HG03469 (cell line): ENCODE measurements around the gene CD38.
"Not testable (repeated sequence)": the region's sequence is repeated elsewhere in the genome, so short reads cannot be mapped to it uniquely, and the experiment has no call there.

Experiments used
- ATAC-seq: cut with Tn5 transposase; IDR thresholded peaks from one replicate; pipeline ENCODE4 v1.9.1; 2021; ENCODE audit warnings: mild to moderate bottlenecking, moderate library complexity, moderate number of reproducible peaks; ENCODE audit not compliant: unreplicated experiment

CD38 gene

DNA sequence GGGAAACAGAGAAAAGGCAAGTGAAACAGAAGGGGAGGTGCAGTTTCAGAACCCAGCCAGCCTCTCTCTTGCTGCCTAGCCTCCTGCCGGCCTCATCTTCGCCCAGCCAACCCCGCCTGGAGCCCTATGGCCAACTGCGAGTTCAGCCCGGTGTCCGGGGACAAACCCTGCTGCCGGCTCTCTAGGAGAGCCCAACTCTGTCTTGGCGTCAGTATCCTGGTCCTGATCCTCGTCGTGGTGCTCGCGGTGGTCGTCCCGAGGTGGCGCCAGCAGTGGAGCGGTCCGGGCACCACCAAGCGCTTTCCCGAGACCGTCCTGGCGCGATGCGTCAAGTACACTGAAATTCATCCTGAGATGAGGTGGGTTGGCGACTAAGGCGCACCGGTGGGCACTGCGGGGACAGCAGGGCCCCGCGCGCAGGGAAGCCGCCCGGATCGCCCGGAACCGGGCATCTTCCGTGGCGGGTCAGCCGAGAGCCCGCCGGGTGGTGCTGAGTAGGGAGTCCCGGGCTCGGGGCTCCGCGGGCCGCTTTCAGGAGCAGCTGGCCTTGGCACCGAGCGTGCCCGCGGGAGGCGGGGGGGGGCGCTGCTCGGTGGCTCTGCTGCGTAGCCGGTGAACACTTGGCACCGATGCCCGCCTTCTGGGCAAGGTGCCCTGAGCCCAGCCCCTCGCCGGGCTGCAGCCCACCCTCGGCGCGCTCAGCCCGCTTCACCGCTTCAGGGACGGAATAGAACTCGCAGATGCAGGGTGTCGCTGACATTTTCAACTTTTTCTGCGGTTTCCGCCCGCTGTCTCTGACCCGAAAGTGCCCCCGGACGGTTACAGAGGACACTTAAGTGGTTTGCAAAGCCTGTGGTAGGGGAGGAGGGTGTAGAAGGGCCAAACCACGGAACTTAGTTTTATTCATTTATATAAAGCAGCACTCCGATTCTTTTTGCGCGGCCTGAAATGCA, at the start of gene CD38:
CD38 (plus strand) TSS at position 40 of the 953 bp plus-strand sequence; CDS start at position 127, 87 bp downstream.
- peak; percentile 45 for ATAC-seq

DNA sequence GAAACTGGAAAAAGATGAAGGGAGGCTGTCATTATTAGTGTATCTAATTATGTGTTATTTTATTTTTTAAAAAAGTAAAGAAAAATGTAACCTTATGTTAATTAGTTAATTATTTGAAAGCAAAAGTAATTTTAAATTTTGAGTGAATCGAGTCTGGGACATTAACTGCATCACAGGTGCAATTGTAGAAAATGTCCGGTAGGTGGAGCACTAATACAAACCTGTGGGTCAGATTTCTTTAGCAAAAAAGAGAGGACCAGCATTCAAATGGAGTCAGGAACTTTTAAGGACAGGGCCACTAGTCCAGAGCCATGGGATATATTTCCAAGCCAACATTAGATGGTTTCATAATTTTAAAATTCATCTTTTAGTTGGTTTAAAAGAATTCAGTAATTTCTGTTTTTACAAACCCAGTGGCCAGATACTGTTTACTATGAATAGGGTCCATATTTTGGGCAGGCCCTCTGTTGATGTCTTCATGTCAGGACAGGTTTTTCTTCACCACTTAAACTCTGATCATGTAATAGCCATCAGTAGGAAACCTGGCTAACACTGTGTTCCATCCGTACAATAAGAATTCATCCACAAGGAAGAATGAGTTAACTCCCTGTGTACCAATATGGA, 48.1 kb upstream of the CD38 start:
- ATAC-seq: peak; percentile 46

DNA sequence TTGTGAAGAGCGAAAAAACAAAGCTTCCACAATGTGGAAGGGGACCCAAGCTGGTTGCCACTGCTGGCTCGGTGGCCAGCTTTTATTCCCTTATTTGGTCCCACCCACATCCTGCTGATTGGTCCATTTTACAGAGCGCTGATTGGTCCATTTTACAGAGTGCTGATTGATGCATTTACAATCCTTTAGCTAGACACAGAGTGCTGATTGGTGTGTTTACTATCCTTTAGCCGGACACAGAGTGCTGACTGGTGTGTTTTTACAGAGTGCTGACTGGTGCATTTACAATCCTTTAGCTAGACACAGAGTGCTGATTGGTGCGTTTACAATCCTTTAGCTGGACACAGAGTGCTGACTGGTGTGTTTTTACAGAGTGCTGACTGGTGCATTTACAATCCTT, 45.1 kb upstream of the CD38 start:
- not testable (repeated sequence) for ATAC-seq

DNA sequence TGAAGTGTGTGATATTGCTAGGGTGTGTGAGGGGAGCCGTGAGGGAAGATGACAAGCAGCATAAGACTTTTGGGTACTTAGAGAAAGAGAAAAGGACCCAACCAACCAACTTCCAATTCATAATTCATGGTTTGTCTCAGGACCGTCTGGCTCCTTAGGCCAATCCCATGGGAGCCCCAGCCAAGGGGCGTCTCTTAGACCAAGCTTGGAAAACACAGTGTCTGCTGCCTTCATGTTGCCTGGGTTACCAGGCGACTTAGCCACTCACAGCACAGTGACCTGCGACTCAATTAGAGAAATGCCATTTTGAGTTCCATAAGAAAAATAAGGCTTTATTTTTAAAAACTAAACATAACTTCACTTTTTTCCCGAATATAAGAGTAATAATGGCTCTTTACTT, 42.6 kb upstream of the CD38 start:
- ATAC-seq: no peak

DNA sequence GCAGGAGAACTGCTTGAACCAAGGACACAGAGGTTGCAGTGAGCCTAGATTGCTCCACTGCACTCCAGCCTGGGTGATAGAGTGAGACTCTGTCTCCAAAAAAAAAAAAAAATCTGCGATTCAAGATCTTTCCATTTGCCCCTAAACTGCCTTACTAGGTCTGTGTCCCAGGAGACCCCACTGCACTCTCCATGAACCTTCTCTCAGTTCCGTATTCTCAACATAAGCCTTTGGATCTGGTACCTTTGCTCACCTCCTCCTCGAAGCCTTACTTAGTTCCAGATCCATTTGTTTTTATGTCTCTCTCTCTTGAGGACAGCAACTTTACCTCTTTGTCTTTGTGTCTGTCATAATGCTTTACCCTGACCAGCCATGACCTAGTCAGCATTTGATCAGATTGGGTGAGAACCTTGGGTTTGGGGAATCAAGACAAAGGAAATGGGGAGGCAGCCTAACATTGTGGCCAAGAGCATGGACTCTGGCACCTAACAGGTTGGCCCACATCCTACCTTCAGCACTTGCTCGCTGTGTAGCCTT, 41.5 kb upstream of the CD38 start:
- no peak for ATAC-seq

DNA sequence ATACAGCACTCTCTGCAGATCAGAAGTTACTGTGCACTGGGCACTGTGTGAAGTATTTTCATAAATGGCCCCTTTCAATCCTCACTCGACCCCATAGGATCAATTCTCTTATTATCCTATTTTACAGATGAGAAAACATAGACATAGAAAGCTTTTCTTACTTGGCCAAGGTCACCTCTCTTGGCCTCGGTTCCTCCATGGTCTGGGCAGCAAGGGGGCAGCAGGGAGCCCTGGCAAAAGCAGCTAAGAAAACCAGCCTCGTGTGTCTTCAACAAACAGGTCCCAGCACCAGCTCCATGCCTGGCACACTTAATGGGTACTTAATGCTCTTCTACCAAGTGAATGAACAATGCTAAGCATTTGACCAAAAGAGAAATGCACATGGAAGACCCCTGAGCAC, 40.9 kb upstream of the CD38 start:
- no peak for ATAC-seq

DNA sequence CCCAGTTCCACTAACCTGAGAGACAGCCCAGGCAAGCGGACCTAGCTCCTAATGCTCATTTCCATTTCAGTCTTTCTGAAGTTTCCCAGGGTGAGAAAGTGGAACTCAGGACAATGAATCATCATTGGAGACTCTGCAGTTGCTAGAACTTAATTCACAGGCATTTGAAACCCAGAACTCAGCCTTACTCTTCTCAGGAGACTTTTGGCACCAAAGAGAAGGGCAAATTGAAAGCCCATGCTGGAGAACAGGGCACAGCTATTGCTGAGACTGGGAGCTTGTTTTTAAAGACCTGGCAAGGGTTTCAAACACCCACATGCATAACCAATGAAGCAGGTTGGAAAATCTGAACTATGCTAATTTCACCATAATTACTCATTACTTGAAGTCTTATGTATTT, 39.3 kb upstream of the CD38 start:
- ATAC-seq: no peak

DNA sequence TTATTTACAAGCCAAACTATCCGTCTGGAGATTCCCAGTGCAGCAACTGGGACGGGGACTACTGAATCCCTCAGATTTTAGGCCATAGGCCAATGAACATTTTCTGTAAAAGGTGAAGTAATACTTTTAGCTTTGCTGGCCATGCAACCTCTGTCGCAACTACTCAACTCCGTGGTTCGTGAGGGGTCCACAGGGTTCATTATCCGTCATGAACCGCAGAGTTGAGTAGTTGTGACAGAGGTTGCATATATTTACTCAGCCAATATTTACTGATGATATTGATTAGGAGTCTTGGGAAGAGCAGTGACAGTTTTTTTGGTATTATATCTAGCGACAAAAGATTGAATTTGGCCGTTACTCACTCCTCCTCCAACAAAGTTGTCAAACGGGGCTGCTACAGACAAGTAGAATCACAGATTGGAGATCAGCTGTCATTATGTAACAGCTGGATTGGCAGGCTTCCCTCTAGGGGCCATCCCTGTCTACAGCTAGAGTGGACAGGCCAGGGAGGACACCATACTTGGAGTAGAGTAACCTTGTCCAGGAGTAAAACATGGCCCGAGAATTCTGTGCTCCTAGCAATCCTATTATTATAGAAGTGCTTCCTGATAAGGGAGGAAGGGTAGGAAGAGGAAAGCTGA, 37.2 kb upstream of the CD38 start:
- no peak for ATAC-seq

DNA sequence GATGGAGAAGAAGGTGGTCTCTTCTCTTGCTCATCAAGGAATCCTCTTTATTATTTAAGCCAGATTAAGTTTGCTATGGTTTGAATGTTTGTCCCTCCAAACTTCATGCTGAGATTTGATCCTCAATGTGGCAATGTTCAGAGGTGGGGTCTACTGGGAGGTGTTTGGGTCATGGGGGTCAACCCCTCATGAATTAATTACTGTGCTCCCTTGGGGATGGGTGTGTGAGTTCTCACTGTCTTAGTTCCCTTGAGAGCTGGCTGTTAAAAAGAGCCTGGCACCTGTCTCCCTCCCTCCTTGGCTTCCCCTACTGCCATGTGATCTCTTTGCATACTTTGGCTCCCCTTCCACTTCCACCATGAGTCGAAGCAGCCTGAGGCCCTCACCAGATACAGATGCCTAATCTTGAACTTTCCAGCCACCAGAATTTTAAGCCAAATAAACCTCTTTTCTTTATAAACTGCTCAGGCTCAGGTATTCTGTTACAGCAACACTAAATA, 36.0 kb upstream of the CD38 start:
- ATAC-seq: no peak

DNA sequence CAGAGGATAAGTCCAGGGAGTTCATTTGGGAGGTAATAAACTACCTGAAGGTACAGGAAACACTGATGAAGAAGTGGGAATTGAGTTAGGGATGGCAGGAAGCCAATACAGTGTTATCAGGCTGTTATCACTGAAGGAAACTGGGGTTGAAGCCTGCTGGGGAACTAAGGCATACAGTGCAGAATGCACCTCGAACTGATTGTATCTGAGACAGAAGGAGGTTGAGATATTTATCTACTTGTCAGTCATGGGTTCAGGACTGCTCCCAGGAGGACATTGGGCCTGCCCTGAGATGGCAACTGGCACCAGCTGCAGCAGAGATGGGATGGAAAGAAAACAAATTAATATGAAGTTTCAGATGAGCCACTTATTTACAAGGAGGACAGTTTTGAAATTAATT, 35.5 kb upstream of the CD38 start:
- ATAC-seq: no peak

DNA sequence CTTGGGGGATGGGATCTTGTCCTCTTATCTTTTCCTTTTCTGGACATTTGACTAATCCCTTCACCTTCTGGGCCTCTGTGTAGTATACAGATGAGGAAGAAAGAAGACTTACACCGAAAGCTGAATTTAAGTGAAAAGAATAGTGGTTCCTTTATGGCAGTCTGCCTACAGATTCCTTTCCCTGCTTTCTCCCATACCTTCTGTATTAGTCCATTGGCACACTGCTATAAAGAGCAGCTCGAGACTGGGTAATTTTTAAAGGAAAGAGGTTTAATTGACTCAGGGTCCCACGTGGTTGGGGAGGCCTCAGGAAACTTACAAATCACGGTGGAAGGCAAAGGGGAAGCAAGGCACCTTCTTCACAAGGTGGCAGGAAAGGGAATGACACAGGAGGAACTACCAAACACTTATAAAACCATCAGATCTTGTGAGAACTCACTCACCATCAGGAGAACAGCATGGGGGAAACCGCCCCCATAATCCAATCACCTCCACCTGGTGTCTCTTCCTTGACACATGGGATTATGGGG, 34.0 kb upstream of the CD38 start:
- no peak for ATAC-seq

DNA sequence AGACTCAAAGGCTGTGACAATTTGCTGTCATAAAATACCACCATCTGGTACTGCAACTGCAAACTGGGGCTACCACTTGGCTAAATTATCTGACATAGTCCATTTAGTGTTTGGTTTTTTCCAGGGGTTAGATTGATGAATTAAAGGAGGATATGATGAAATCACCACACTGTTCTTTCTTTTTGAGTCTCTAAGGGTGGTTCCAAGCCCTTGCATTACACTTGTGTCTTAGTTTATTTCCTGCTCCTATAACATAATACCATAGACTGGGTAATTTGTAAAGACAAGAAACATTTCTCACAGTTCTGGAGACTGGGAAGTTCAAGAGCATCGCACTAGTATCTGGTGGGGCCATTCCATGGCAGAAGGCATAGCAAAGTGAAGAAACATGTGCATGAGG, 32.0 kb upstream of the CD38 start:
- ATAC-seq: no peak

DNA sequence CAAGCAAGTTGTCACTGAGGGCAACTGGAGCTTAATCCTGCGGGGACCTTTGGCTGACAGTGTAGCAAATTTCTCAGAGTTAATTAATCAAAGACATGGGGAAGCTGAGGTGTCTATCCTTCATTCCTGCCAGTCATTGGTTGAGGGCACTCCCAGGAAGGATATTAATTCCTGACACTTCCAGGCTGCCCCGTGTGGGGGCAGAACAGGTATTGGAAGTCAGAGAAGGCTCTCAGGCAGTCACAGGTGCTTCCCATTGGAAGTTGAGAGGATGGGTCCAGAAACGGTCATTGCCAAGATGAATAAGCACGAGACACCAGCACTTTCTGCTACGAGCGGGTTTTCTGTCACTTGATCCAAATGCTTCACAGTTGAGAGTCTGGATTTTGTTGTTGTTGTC, 29.1 kb upstream of the CD38 start:
- no peak for ATAC-seq

DNA sequence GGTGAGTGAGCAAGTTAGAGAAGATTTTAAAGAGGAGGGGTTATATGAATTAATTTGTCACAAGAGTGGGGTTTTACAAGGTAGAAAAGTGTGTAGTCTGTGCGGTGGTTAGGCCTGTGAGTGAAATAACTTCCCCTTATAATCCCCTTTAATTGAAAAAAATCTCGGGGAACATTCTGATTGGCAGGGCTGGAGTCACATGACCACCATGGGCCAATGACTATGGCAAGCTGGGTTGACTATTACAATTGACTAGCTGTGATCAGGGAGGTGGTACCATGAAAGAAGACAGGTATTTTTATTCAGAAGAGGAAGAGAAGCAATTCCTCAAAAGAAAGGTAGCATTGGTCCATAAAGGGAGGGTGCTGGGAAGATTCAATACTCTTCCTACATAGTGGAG, 27.0 kb upstream of the CD38 start:
- ATAC-seq: no peak

DNA sequence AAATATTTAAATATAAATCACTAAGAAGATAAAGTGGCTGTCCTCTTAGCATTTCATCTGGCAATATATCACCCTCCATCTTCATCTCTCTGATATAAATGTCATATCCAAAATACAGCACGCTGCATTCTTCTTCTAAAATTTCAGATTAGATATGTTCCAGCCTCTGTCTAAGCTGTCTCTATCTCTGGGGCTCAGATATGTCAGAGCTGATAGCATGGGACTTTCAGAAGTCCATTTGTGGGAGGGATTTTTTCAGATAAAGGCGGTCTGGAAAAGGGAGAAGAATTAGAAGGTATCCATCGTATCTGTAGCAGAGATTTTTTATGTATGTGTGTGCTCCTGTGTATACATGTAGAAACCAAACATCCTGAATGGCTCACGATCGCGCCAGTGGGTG, 25.0 kb upstream of the CD38 start:
- ATAC-seq: no peak

DNA sequence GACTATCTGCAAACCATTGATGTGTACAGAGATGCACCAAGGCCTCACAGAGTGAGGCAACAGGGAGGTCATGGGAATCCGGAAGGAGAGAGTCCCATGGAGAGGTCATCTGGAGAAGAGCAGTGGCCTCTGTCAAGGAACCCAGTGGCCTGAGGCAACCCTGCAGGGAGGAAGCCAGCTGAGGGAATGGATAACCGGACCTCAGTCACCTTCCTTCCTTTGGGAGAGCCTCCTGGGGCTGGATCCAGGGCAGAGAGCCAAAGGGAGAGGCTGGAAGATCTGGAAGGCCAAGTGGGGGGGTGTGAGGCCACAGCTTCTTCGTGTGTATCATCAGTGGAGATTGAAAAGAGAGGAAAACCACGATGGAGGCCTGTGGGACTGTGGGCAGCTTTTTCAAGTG, 24.3 kb upstream of the CD38 start:
- ATAC-seq: no peak

DNA sequence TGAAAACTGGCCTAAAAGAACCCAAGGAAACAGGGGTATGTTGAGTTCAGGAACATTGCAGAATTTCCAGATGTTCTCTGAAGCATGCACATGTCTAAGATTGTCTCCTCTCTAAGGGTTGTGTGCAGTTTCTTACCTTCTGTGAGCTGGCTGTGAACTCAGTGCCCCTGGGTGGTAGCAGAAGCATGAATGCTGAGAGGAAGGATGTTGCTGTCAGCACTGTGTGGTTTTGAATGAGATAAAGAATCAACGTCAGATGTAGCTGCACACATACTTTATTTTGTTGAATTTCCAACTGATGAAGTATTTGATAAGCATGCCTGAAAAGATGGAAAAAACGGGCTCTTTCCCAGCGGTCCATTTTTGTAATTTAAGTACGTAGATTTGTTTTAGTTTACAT, 23.8 kb upstream of the CD38 start:
- no peak for ATAC-seq

DNA sequence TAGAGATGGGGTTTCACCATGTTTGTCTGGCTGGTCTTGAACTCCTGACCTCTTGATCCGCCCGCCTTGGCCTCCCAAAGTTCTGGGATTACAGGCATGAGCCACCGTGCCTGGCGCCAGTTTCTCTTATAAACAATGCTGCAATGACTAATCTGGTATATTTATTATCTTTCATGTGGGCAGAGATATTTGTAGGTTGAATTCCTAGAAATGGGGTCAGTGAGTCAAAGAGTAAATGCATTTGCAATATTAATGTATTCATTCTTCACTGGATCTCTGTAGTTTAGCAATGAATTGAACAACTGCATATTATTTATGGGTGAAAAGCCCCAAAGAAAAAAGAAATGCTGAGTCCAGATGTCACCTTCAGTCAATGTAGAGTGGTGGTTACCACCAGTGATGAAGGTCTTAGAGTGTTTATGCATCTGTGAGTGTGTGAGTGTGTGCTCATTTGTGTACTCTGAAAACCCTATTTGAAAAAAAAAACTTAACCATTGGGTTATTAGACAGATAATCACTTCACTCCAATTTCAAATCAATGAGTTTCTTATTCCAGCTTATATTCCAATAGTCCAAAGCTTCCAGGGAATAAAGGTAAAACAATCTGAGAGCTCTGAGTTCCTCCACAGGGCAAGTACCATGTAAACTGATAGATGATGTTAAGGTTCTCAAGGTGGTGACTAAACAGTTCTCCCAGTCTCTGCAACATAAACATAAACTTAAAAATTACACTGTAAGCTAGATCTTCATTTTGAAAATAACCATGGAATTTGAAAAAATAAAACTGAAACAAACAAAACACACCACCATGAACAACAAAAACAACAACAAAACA, 22.6 kb upstream of the CD38 start:
- no peak for ATAC-seq

DNA sequence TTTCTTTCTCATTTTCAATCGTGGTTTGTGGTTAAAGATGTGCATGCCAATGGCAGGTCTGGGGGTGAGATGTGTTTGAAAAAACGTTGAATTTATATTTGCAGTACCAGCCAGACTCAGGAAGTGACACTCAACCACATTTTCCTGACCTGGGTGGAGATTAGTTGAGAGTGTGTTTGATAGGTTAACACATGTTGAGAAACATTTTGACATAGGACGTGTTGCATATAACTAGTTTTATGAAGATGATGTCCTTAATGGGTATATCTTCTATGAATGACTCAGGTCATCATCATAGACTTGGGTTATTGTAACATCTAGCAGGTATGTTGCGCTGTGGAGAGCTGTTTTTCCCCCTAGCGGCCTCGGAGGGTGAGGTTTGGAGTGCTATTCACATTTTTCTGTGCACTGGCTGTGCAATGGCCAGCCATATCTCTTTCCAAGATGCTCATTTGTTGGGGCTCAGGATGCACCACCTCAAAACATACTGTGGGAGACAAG, 21.7 kb upstream of the CD38 start:
- peak; percentile 76 for ATAC-seq

DNA sequence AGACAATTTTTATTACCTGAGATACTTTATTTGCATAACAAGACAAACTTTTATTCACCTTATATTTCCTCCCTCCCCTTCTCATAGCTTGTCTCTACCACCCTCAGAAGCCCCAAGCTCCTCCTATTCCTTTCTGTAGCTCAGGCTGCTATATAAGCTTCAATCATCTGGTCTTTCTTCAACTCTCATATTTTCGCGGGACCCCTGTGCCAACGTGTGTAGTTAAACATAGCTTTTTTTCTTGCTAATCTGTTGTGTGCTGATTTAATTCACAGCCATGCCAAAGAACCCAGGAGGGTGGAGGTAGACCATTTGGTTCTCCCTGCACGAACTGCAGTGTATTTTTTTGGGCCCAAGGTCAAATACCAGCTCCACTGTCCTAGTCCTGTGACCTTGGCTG, 21.1 kb upstream of the CD38 start:
- no peak for ATAC-seq
